ENCODE results near the gene KIF3A. TPM values are rescaled to one million over a fixed set of nuclear protein-coding genes. Genes with fewer than 3 reads are reported as not detected.

The KIF3A gene
- polyA plus RNA-seq, 5 donors = 14.8 to 29.7 (median 26.1) TPM

- DNase-seq = no peak
Measured at GRCh38 chr5:132679166-132679565, 58.2 kb downstream of the KIF3A start.

GRCh38 chr5:132678735-132679134 lies 58.6 kb downstream of the KIF3A start:
- DNase-seq = no peak

GRCh38 chr5:132677682-132678400 lies 59.5 kb downstream of the KIF3A start:
- no peak for DNase-seq

GRCh38 chr5:132677191-132677590 lies 60.2 kb downstream of the KIF3A start:
- no peak for DNase-seq

GRCh38 chr5:132675936-132676689 lies 61.2 kb downstream of the KIF3A start:
- no peak for DNase-seq

GRCh38 chr5:132674671-132675506 lies 62.5 kb downstream of the KIF3A start:
- DNase-seq = peak; percentile 36 to 39

GRCh38 chr5:132673939-132674630 lies 63.3 kb downstream of the KIF3A start, which contains the start of gene IL4:
IL4 (plus strand) TSS chr5:132673989; CDS start chr5:132674051, 62 bp downstream.
- no peak for DNase-seq

- no peak for DNase-seq
Measured at GRCh38 chr5:132673488-132673887, 63.9 kb downstream of the KIF3A start.

GRCh38 chr5:132671000-132671399 lies 66.3 kb downstream of the KIF3A start:
- DNase-seq = no peak

GRCh38 chr5:132669966-132670882 lies 67.1 kb downstream of the KIF3A start:
- no peak for DNase-seq

- no peak for DNase-seq
Measured at GRCh38 chr5:132669455-132669820, 67.9 kb downstream of the KIF3A start.

- no peak for DNase-seq
Measured at GRCh38 chr5:132668706-132669454, 68.5 kb downstream of the KIF3A start.

- DNase-seq = no peak
Measured at GRCh38 chr5:132667761-132668705, 69.3 kb downstream of the KIF3A start.

- DNase-seq = no peak
Measured at GRCh38 chr5:132667309-132667708, 70.0 kb downstream of the KIF3A start.

- no peak for DNase-seq
Measured at GRCh38 chr5:132666310-132667123, 70.8 kb downstream of the KIF3A start.

- DNase-seq = no peak
Measured at GRCh38 chr5:132665574-132666080, 71.7 kb downstream of the KIF3A start.

GRCh38 chr5:132664696-132665209 lies 72.6 kb downstream of the KIF3A start:
- DNase-seq = no peak
